SK-N-SH treated with all-trans-retinoic acid at 6 μM for 48 hours (cell line): ENCODE measurements around the gene CELF5.

Source experiments
- ATAC-seq: fragments of 200-7000 bp; cut with Tn5 transposase; 3 replicates; pipeline ENCODE4 v1.9.1; 2020; ENCODE audit warnings: mild to moderate bottlenecking, moderate library complexity
- ARNTL ChIP-seq: fragments of 450-650 bp; formaldehyde crosslinking; IDR thresholded peaks from 2 replicates; pipeline ENCODE4 v1.5.0; 2020; ENCODE audit warnings: low read depth, mild to moderate bottlenecking, moderate library complexity, borderline replicate concordance
- BACH2 ChIP-seq: fragments of 250-450 bp; sonication (Bioruptor Pico); IDR thresholded peaks from 2 replicates; pipeline ENCODE4 v1.9.0; 2021; ENCODE audit warnings: mild to moderate bottlenecking, borderline replicate concordance
- CSDC2 ChIP-seq: fragments of 250-450 bp; sonication (Bioruptor Pico); IDR thresholded peaks from 2 replicates; pipeline ENCODE4 v1.5.0; 2020; ENCODE audit warnings: mild to moderate bottlenecking, moderate library complexity
- CSRNP3 ChIP-seq: fragments of 250-450 bp; sonication (Bioruptor Pico); IDR thresholded peaks from 2 replicates; pipeline ENCODE4 v1.5.1; 2021; ENCODE audit warnings: mild to moderate bottlenecking, moderate library complexity
- ESRRG ChIP-seq: fragments of 250-450 bp; sonication (Bioruptor Pico); IDR thresholded peaks from 2 replicates; pipeline ENCODE4 v1.6.1; 2021; ENCODE audit warnings: mild to moderate bottlenecking
- GLIS3 ChIP-seq: fragments of 250-450 bp; sonication (Bioruptor Pico); IDR thresholded peaks from 2 replicates; pipeline ENCODE4 v1.5.0; 2020; ENCODE audit warnings: mild to moderate bottlenecking, moderate library complexity
- ISL1 ChIP-seq: fragments of 250-450 bp; sonication (Bioruptor Pico); IDR thresholded peaks from 2 replicates; pipeline ENCODE4 v2.1.2; 2022; ENCODE audit warnings: mild to moderate bottlenecking, moderate library complexity
- OSR1 ChIP-seq: fragments of 250-450 bp; sonication (Bioruptor Pico); IDR thresholded peaks from 2 replicates; pipeline ENCODE4 v1.8.0; 2022; ENCODE audit warnings: moderate library complexity, mild to moderate bottlenecking, inconsistent platforms
- PATZ1 ChIP-seq: fragments of 250-450 bp; sonication (Bioruptor Pico); IDR thresholded peaks from 2 replicates; pipeline ENCODE4 v1.8.0; 2020; ENCODE audit warnings: mild to moderate bottlenecking, moderate library complexity, borderline replicate concordance
- PPARA ChIP-seq: fragments of 250-450 bp; sonication (Bioruptor Pico); IDR thresholded peaks from 2 replicates; pipeline ENCODE4 v1.5.0; 2020; ENCODE audit warnings: mild to moderate bottlenecking, borderline replicate concordance
- RARB ChIP-seq: fragments of 250-450 bp; sonication (Bioruptor Pico); IDR thresholded peaks from 2 replicates; pipeline ENCODE4 v1.8.0; 2021; ENCODE audit warnings: mild to moderate bottlenecking, moderate library complexity
- SNAI2 ChIP-seq: fragments of 250-450 bp; sonication (Bioruptor Pico); IDR thresholded peaks from 2 replicates; pipeline ENCODE4 v1.5.0; 2020; ENCODE audit warnings: mild to moderate bottlenecking, moderate library complexity
- TCF4 ChIP-seq: fragments of 250-450 bp; sonication (Bioruptor Pico); IDR thresholded peaks from 2 replicates; pipeline ENCODE4 v1.8.0; 2021; ENCODE audit warnings: mild to moderate bottlenecking, moderate library complexity, borderline replicate concordance
- TOX ChIP-seq: fragments of 250-450 bp; sonication (Bioruptor Pico); IDR thresholded peaks from 2 replicates; pipeline ENCODE4 v1.8.0; 2021; ENCODE audit warnings: mild to moderate bottlenecking, moderate library complexity, borderline replicate concordance
- ZC3H10 ChIP-seq: fragments of 250-450 bp; sonication (Bioruptor Pico); IDR thresholded peaks from 2 replicates; pipeline ENCODE4 v1.5.1; 2021; ENCODE audit warnings: mild to moderate bottlenecking, moderate library complexity
- ZFP3 ChIP-seq: fragments of 250-450 bp; sonication (Bioruptor Pico); IDR thresholded peaks from 2 replicates; pipeline ENCODE4 v1.5.0; 2020; ENCODE audit warnings: mild to moderate bottlenecking, moderate library complexity
- ZFP30 ChIP-seq: fragments of 450-650 bp; formaldehyde crosslinking; IDR thresholded peaks from 2 replicates; pipeline ENCODE4 v1.5.0; 2022; ENCODE audit warnings: mild to moderate bottlenecking, moderate library complexity
- ZNF565 ChIP-seq: fragments of 450-650 bp; formaldehyde crosslinking; conservative IDR thresholded peaks from 2 replicates; pipeline ENCODE4 v1.5.0; 2020; ENCODE audit warnings: low read depth, mild to moderate bottlenecking, moderate library complexity
- ZNF70 ChIP-seq: fragments of 450-650 bp; formaldehyde crosslinking; IDR thresholded peaks from 2 replicates; pipeline ENCODE4 v1.5.0; 2020; ENCODE audit warnings: mild to moderate bottlenecking, moderate library complexity
- TF ChIP-seq, protein P1 (sequence below): fragments of 250-450 bp; sonication (Bioruptor Pico); IDR thresholded peaks from 2 replicates; pipeline ENCODE4 v1.5.0; 2020; ENCODE audit warnings: mild to moderate bottlenecking, moderate library complexity
- TF ChIP-seq, protein P2 (sequence below): fragments of 250-450 bp; sonication (Bioruptor Pico); IDR thresholded peaks from 2 replicates; pipeline ENCODE4 v1.5.1; 2020; ENCODE audit warnings: low read depth, mild to moderate bottlenecking, moderate library complexity

CELF5 gene

DNA sequence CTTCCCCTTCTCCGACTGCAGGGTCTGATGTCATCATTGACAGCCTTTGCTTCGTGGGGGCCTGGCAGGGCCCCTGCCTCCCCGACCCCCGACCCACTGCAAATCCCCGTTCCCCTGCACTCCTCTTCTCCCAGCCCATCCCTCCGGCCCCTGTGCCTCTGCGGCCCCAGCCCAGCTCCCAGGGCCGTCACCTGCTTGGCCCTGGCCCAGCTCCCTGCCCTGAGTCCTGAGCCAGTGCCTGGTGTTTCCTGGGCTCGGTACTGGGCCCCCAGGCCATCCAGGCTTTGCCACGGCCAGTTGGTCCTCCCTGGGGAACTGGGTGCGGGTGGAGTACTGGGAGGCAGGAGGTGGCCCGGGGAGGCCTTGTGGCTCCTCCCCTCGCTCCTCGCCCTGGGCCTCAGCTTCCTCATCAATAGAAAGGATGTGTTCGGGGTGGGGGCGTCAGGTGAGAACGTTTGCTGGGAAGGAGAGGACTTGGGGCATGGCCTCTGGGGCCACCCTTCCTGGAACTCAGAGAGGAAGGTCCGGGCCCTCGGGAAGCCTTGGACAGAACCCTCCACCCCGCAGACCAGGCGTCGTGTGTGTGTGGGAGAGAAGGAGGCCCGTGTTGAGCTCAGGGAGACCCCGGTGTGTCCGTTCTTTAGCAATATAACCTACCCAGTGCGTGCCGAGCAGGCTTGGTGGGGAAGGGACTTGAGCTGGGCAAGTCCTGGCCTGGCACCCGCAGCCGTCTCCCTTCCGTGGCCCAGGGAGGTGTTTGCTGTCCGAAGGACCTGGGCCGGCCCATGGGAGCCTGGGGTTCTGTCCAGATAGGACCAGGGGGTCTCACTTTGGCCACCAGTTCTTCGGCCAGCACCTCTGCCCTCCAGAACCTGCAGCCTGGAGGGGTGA, 15.9 kb upstream of the CELF5 start:
- ATAC-seq: no peak

DNA sequence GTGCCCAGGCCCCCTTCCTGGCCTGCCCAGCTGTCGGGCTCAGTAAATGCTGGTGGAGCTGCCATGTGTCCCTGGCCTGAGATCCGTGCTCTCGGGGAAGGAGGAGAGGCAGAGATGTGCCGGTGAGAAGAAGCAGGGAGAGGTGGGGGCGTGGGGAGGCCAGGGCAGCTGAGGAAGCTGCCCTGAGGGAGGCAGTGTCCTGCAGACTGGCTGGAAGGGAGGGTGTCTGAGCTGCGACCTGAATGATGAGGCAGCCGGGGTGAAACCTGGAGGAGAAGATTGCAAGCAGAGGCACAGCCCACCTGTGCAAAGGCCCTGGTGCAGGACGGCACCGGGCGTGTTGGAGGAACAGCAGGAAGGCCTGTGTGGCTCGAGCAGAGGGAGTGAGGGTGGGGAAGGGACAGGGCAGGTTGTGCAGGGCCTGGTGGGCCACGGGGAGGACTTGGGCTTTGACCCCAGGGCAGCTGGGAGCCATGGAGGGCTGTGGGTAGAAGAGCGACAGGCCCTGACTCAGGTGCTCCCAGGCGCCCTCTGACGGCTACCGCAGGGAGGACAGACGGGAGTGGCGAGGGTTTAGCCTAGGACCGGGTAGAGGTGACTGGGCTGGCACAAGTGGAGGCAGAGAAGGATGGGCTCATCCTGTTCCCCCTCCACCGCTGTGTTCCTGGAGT, 14.0 kb upstream of the CELF5 start:
- ATAC-seq: peak; percentile 85
- TF ChIP-seq GLIS3 (CRISPR knock-in tag): 0 out of 2 replicates have a peak, but pooled peaks have one; percentile 22
- TF ChIP-seq, protein P1, sequence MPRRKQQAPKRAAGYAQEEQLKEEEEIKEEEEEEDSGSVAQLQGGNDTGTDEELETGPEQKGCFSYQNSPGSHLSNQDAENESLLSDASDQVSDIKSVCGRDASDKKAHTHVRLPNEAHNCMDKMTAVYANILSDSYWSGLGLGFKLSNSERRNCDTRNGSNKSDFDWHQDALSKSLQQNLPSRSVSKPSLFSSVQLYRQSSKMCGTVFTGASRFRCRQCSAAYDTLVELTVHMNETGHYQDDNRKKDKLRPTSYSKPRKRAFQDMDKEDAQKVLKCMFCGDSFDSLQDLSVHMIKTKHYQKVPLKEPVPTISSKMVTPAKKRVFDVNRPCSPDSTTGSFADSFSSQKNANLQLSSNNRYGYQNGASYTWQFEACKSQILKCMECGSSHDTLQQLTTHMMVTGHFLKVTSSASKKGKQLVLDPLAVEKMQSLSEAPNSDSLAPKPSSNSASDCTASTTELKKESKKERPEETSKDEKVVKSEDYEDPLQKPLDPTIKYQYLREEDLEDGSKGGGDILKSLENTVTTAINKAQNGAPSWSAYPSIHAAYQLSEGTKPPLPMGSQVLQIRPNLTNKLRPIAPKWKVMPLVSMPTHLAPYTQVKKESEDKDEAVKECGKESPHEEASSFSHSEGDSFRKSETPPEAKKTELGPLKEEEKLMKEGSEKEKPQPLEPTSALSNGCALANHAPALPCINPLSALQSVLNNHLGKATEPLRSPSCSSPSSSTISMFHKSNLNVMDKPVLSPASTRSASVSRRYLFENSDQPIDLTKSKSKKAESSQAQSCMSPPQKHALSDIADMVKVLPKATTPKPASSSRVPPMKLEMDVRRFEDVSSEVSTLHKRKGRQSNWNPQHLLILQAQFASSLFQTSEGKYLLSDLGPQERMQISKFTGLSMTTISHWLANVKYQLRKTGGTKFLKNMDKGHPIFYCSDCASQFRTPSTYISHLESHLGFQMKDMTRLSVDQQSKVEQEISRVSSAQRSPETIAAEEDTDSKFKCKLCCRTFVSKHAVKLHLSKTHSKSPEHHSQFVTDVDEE: no peak

More for the DNA sequence above, 15.9 kb upstream of the CELF5 start:
- TF ChIP-seq PPARA (CRISPR knock-in tag) (no peak), PATZ1 (CRISPR knock-in tag) (no peak), ZFP30 (CRISPR knock-in tag) (no peak), ESRRG (CRISPR knock-in tag) (no peak), ZC3H10 (CRISPR knock-in tag) (no peak), ISL1 (CRISPR knock-in tag) (no peak), CSDC2 (CRISPR knock-in tag) (no peak), TCF4 (CRISPR knock-in tag) (no peak), ZNF70 (CRISPR knock-in tag) (no peak)

GRCh38 chr19:3211191-3211590, 13.3 kb upstream of the CELF5 start:
- no peak for TF ChIP-seq TOX (CRISPR knock-in tag)
- peak; percentile 5; the same call in 1 of the 3 replicates for ATAC-seq

- no peak for ATAC-seq
Measured at GRCh38 chr19:3213159-3213558, 11.3 kb upstream of the CELF5 start.

GRCh38 chr19:3216874-3217273, 7.6 kb upstream of the CELF5 start:
- no peak for ATAC-seq
- TF ChIP-seq BACH2 (CRISPR knock-in tag): no peak
- TF ChIP-seq ZNF70 (CRISPR knock-in tag): no peak
- no peak for TF ChIP-seq ESRRG (CRISPR knock-in tag)
- TF ChIP-seq ZNF565 (CRISPR knock-in tag): no peak
- TF ChIP-seq ZFP3 (CRISPR knock-in tag): no peak
- TF ChIP-seq TOX (CRISPR knock-in tag): no peak
- no peak for TF ChIP-seq ZFP30 (CRISPR knock-in tag)
- no peak for TF ChIP-seq CSRNP3 (CRISPR knock-in tag)
- TF ChIP-seq CSDC2 (CRISPR knock-in tag): no peak
- no peak for TF ChIP-seq TCF4 (CRISPR knock-in tag)
- TF ChIP-seq, protein P1: no peak
- TF ChIP-seq, protein P2, sequence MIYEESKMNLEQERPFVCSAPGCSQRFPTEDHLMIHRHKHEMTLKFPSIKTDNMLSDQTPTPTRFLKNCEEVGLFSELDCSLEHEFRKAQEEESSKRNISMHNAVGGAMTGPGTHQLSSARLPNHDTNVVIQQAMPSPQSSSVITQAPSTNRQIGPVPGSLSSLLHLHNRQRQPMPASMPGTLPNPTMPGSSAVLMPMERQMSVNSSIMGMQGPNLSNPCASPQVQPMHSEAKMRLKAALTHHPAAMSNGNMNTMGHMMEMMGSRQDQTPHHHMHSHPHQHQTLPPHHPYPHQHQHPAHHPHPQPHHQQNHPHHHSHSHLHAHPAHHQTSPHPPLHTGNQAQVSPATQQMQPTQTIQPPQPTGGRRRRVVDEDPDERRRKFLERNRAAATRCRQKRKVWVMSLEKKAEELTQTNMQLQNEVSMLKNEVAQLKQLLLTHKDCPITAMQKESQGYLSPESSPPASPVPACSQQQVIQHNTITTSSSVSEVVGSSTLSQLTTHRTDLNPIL (CRISPR knock-in tag): no peak
- TF ChIP-seq RARB (CRISPR knock-in tag): no peak
- TF ChIP-seq OSR1 (CRISPR knock-in tag): no peak
- no peak for TF ChIP-seq ARNTL (CRISPR knock-in tag)
- no peak for TF ChIP-seq GLIS3 (CRISPR knock-in tag)
- no peak for TF ChIP-seq SNAI2

More at GRCh38 chr19:3213159-3213558, 11.3 kb upstream of the CELF5 start:
- no peak for TF ChIP-seq ARNTL (CRISPR knock-in tag)
- no peak for TF ChIP-seq ZNF565 (CRISPR knock-in tag)
- no peak for TF ChIP-seq BACH2 (CRISPR knock-in tag)
- TF ChIP-seq PPARA (CRISPR knock-in tag): no peak
